Endodermal cell (in vitro differentiated cells): ENCODE measurements around the gene IFI27L2. TPM values are rescaled to one million over a fixed set of nuclear protein-coding genes. Genes with fewer than 3 reads are reported as not detected.

Experiments used
- DNase-seq: peaks from one replicate; pipeline ENCODE4 v3.0.0-alpha.2; 2017
- H3K27ac ChIP-seq: 2 replicates; pipeline ENCODE4 v1.5.1; 2013; ENCODE audit warnings: mild to moderate bottlenecking, low read depth, low read length, moderate library complexity
- H3K27me3 ChIP-seq: 2 replicates; pipeline ENCODE4 v1.6.1; 2013; ENCODE audit warnings: mild to moderate bottlenecking, low read length, moderate library complexity; ENCODE audit not compliant: insufficient read depth, control insufficient read depth, poor library complexity, severe bottlenecking
- H3K36me3 ChIP-seq: 2 replicates; pipeline ENCODE4 v1.7.0; 2013; ENCODE audit warnings: mild to moderate bottlenecking, low read length, moderate library complexity; ENCODE audit not compliant: control insufficient read depth, insufficient read depth
- H3K4me1 ChIP-seq: one replicate; pipeline ENCODE4 v1.7.0; 2013; ENCODE audit warnings: low read length; ENCODE audit not compliant: control insufficient read depth, insufficient read depth
- H3K4me3 ChIP-seq: 2 replicates; pipeline ENCODE4 v1.5.1; 2013; ENCODE audit warnings: mild to moderate bottlenecking, low read length, moderate library complexity
- H3K9ac ChIP-seq: 2 replicates; pipeline ENCODE4 v1.6.1; 2013; ENCODE audit warnings: mild to moderate bottlenecking, low read length, moderate library complexity; ENCODE audit not compliant: poor library complexity, severe bottlenecking; ENCODE audit errors: extremely low read depth
- H3K9me3 ChIP-seq: 2 replicates; pipeline ENCODE4 v1.6.1; 2013; ENCODE audit warnings: mild to moderate bottlenecking, low read length, moderate library complexity; ENCODE audit not compliant: control insufficient read depth
- H3K27ac Mint-ChIP-seq: 2 replicates; pipeline ENCODE4 v1.8.0; 2020; ENCODE audit warnings: mixed read lengths
- H3K27me3 Mint-ChIP-seq: 2 replicates; pipeline ENCODE4 v1.8.0; 2021; ENCODE audit warnings: mild to moderate bottlenecking, mixed read lengths; ENCODE audit not compliant: insufficient read depth
- H3K36me3 Mint-ChIP-seq: 2 replicates; pipeline ENCODE4 v1.8.0; 2020; ENCODE audit warnings: low read depth, mixed read lengths
- H3K4me1 Mint-ChIP-seq: 2 replicates; pipeline ENCODE4 v1.8.0; 2020; ENCODE audit warnings: mixed read lengths
- H3K4me3 Mint-ChIP-seq: 2 replicates; pipeline ENCODE4 v1.8.0; 2020; ENCODE audit warnings: mild to moderate bottlenecking, moderate library complexity, mixed read lengths
- H3K9me3 Mint-ChIP-seq: 2 replicates; pipeline ENCODE4 v1.8.0; 2020; ENCODE audit warnings: mild to moderate bottlenecking, mixed read lengths
- CTCF ChIP-seq: fragments of 200-600 bp; sonication (generic); conservative IDR thresholded peaks from 2 replicates; pipeline ENCODE4 v1.5.0; 2021; ENCODE audit warnings: antibody characterized with exemption, mild to moderate bottlenecking
- WGBS, 2 experiments: methylation state at CpG; one replicate each; pipeline versions ENCODE4 v1.1.5 to v1.1.7; 2013; ENCODE audit warnings: missing lambda C conversion rate in 2 of 2, mixed read lengths in 1 of 2; ENCODE audit not compliant: insufficient coverage in 1 of 2, insufficient read length in 1 of 2; 5-methylcytosine and 5-hydroxymethylcytosine counted together
- total RNA-seq, 2 donors: library from RNA; stranded (reverse); fragmentation: NEBNext Ultra II Directional in 1 of 2; extraction: Animal tissue kit (Norgen Biotek cat#: 25700) in 1 of 2; gene quantifications; 2 replicates in 1 of 2; 3 replicates in 1 of 2; pipeline ENCODE4 v1.2.1, GENCODE V29; 2021

The IFI27L2 gene
- total RNA-seq, 2 donors from 2014 or later: 36.0 to 43.7 TPM

GRCh38 chr14:94164685-94165431 lies 35.5 kb upstream of the IFI27L2 start:
- H3K4me3 Mint-ChIP-seq: peak overlapping the region; percentile 1
- TF ChIP-seq CTCF: no peak
- peak; percentile 68 for DNase-seq

GRCh38 chr14:94163796-94164195 lies 34.4 kb upstream of the IFI27L2 start:
- Mint-ChIP-seq H3K27me3 (peaks cover 9% of the 10 kb centered on the region), H3K27ac (no peak overlapping the region), H3K9me3 (no peaks in the 10 kb centered on the region), H3K4me1 (peaks cover 9% of the 10 kb centered on the region), H3K4me3 (no peak overlapping the region), H3K36me3 (no peaks in the 10 kb centered on the region)
- Histone ChIP-seq H3K4me1 (no peaks in the 10 kb centered on the region), H3K27me3 (no peaks in the 10 kb centered on the region), H3K4me3 (no peak overlapping the region), H3K36me3 (no peaks in the 10 kb centered on the region), H3K27ac (no peak overlapping the region), H3K9me3 (peaks cover 2% of the 10 kb centered on the region), H3K9ac (no peak overlapping the region)
- WGBS, 2 experiments: 62 to 69% methylated on average over 5 of the region's 5 CpGs
- peak; percentile 57 for DNase-seq
- no peak for TF ChIP-seq CTCF

More at GRCh38 chr14:94164685-94165431, 35.5 kb upstream of the IFI27L2 start:
- Histone ChIP-seq H3K4me3 (no peak overlapping the region), H3K27me3 (no peaks in the 10 kb centered on the region), H3K27ac (no peak overlapping the region), H3K36me3 (no peaks in the 10 kb centered on the region), H3K9ac (no peak overlapping the region), H3K4me1 (no peaks in the 10 kb centered on the region), H3K9me3 (peaks cover 5% of the 10 kb centered on the region)
- WGBS, 2 experiments: 53 to 70% methylated on average over 9 to 26 of the region's 26 CpGs
- Mint-ChIP-seq H3K4me1 (peaks cover 9% of the 10 kb centered on the region), H3K27me3 (peaks cover 9% of the 10 kb centered on the region), H3K36me3 (no peaks in the 10 kb centered on the region), H3K9me3 (no peaks in the 10 kb centered on the region), H3K27ac (no peak overlapping the region)

- H3K27ac ChIP-seq: no peak overlapping the region
- Mint-ChIP-seq H3K4me3 (no peak overlapping the region), H3K27me3 (peaks cover 12% of the 10 kb centered on the region), H3K9me3 (no peaks in the 10 kb centered on the region), H3K36me3 (no peaks in the 10 kb centered on the region), H3K4me1 (peaks cover 9% of the 10 kb centered on the region), H3K27ac (no peak overlapping the region)
- H3K27me3 ChIP-seq: no peaks in the 10 kb centered on the region
- H3K9ac ChIP-seq: no peak overlapping the region
- no peaks in the 10 kb centered on the region for H3K9me3 ChIP-seq
- 80 to 92% methylated on average over 1 to 5 of the region's 5 CpGs for WGBS, 2 experiments
- TF ChIP-seq CTCF: no peak
- no peaks in the 10 kb centered on the region for H3K4me1 ChIP-seq
- DNase-seq: no peak
- H3K4me3 ChIP-seq: no peak overlapping the region
- no peaks in the 10 kb centered on the region for H3K36me3 ChIP-seq
Measured at GRCh38 chr14:94162466-94162865, 33.1 kb upstream of the IFI27L2 start.
